ENCODE measurements around the gene SIX5.

SIX5 gene

DNA sequence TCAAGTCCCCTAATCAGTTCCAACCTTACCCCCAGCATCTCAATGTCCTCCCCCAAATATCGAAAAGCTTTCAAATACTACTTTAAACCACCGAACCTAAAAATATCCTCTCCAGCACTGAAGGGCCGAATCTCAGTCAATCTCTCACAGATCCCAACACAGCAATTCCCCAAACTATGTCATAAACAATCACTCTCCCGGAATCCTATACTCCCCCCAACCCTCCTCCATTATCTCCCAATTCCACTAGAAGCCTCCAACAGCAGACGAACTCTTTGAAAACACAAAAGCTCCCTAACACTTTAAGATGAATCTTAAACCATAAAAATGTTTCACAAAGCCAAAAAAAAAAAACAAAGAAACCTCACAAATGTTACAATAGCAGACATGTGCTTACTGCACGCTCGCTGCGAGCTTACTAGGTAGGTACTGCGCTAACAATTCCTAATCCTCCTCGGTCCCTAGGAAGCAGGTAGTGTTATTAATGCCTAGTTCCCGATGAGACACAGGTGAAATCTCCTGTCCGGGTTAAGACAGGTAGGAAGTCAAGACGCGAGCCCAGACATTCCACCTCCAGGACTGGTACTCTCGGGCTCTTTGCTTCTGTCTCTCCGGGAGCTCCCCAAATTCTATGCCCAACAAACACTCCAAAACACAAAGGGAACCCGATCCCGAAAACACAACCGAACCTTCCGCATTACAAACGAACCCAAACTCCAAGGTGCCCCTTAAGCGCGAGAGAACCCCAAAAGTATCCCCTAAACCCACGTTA is 52.5 kb downstream of the SIX5 start:
- H3K9me3 ChIP-seq (ENCODE audit: control insufficient read depth in 2 of 2, low read length in 2 of 2), result no peaks in the 10 kb centered on the region
- H3K36me3 ChIP-seq (ENCODE audit: control insufficient read depth in 2 of 2, insufficient read depth in 2 of 2, low read length in 2 of 2), result peaks cover 9% of the 10 kb centered on the region in 2 donors
- H3K4me1 ChIP-seq (ENCODE audit: control insufficient read depth in 2 of 2, insufficient read depth in 2 of 2, low read length in 2 of 2), result peaks cover 17 to 24% of the 10 kb centered on the region in 2 donors
- H3K27ac ChIP-seq (ENCODE audit: low read depth in 2 of 2, low read length in 2 of 2), result peak overlapping the region; percentile 96 to 97
- peak overlapping the region; percentile 62 to 85 for H3K4me3 ChIP-seq (ENCODE audit: low read length in 2 of 2)
- no peaks in the 10 kb centered on the region for H3K27me3 ChIP-seq (ENCODE audit: control insufficient read depth in 2 of 2, insufficient read depth in 2 of 2, low read length in 2 of 2)
- H3K9ac ChIP-seq (ENCODE audit: low read depth in 1 of 2, low read length in 2 of 2), result peak overlapping the region; percentile 78 to 82

DNA sequence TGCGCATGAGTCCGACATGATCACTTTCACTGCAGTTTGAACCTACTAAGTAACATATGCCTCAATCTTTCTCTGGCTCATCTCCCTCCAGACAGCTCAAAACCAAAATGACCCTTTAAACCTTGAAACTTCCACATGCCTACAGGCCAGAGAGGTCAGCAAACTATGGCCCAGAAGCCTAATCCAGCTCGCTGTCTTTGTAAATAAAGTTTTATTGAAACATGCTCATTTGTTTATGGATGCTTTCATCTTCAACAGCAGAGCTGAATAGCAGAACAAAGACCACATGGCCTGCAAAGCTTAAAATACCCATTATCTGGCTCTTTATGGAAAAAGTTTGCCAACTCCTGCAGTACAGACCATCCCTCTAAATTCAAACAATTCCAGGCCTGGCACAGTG is 53.9 kb downstream of the SIX5 start:
- Histone ChIP-seq H3K27ac (ENCODE audit: low read depth in 2 of 2, low read length in 2 of 2) (no peak overlapping the region), H3K27me3 (ENCODE audit: control insufficient read depth in 2 of 2, insufficient read depth in 2 of 2, low read length in 2 of 2) (no peaks in the 10 kb centered on the region), H3K36me3 (ENCODE audit: control insufficient read depth in 2 of 2, insufficient read depth in 2 of 2, low read length in 2 of 2) (peaks cover 12 to 14% of the 10 kb centered on the region in 2 donors), H3K9ac (ENCODE audit: low read depth in 1 of 2, low read length in 2 of 2) (no peak overlapping the region), H3K4me3 (ENCODE audit: low read length in 2 of 2) (no peak overlapping the region), H3K4me1 (ENCODE audit: control insufficient read depth in 2 of 2, insufficient read depth in 2 of 2, low read length in 2 of 2) (peaks cover 14 to 17% of the 10 kb centered on the region in 2 donors), H3K9me3 (ENCODE audit: control insufficient read depth in 2 of 2, low read length in 2 of 2) (no peaks in the 10 kb centered on the region)

Data from mucosa of rectum (tissue), 2 donors.